SW480 (cell line): ENCODE data around the gene DBET.
"Not testable (repeated sequence)": the region's sequence is repeated elsewhere in the genome, so short reads cannot be mapped to it uniquely, and the experiment has no call there.

Source experiments
- DNase-seq: peaks from one replicate; pipeline ENCODE4 v3.0.0-alpha.2; 2016; ENCODE audit warnings: low spot score

The DBET gene

DNA sequence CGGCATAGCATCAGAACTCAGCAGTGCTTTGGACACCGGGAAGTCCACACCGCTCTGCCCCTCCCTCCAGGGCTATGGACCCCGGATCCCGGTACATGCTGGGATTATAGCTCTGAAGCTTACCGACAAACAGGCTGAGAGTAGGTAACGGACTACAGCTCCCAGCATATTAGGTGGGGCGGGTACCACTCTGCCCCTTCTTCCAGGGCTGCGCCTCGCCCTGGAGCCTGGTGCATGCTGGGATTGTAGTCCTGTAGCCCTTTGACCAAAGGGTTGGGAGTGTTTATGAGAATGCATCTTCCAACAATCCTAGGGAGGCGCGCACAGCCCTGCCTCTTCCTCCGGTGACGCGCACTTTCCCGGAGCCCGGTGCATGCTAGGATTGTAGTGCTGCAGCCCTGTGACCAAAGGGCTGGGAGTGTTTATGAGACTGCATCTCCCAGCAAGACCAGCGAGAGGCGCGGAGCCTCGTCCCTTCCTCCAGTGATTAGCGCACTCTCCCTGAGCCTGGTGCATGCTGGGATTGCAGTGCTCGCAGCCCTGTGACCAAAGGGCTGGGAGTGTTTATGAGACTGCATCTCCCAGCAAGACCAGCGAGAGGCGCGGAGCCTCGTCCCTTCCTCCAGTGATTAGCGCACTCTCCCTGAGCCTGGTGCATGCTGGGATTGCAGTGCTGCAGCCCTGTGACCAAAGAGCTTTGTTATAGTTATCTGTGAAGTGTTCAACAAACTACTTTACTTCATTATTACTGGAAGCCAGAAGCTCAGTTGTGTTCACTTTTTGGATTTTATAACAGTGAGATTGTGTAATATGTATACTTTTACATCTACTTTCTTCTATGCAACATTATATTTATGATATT lies 14.7 kb upstream of the DBET start:
- not testable (repeated sequence) for DNase-seq

DNA sequence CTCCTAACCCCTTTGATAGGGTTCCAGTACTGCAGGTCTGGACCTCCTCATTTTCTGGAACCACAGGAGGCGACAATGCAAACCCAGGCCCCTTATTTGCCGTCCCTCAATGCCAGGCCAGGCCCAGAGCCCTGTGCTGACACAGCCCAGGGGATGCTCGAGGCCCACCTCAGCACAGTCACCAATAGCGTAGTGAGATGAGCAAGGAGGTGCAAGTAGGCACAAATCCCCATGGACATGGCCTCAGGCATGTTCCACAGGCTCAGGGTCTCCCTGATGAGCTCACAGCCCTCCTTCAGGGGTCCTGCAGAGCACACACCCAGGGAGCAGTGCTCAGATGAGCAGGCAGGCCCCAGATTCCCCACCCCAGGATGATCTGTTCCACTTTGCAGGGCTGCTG lies 5.3 kb upstream of the DBET start:
- DNase-seq = not testable (repeated sequence)

DNA sequence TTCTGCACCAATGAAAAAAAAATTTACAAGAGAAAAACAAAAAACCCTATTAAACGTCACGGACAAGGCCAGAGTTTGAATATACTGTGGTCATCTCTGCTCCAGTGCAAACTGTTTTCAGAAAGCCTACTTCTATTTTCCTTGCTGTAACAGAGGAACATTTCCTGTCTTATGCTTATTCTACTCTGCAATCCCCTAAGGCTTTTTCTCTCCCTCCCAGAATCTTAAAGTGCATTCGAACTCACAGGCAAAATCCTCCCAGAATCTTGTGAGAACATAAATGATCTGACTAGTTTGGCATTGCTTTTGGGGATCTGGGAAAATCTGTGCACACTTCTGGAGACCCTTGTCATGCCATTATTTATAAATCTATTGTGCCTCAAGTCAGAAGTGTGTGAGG lies 503 bp downstream of the DBET start:
- DNase-seq = not testable (repeated sequence)

DNA sequence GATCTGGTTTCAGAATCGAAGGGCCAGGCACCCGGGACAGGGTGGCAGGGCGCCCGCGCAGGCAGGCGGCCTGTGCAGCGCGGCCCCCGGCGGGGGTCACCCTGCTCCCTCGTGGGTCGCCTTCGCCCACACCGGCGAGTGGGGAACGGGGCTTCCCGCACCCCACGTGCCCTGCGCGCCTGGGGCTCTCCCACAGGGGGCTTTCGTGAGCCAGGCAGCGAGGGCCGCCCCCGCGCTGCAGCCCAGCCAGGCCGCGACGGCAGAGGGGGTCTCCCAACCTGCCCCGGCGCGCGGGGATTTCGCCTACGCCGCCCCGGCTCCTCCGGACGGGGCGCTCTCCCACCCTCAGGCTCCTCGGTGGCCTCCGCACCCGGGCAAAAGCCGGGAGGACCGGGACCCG lies 4.0 kb downstream of the DBET start:
- not testable (repeated sequence) for DNase-seq

DNA sequence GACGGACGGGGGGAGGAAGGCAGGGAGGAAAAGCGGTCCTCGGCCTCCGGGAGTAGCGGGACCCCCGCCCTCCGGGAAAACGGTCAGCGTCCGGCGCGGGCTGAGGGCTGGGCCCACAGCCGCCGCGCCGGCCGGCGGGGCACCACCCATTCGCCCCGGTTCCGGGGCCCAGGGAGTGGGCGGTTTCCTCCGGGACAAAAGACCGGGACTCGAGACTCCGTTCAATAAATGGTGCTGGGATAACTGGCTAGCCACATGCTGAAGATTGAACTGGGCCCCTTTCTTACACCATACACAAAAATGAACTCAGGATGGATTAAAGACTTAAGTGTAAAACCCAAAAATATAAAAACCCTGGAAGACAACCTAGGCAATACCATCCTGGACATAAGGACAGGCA lies 28.8 kb downstream of the DBET start:
- not testable (repeated sequence) for DNase-seq

DNA sequence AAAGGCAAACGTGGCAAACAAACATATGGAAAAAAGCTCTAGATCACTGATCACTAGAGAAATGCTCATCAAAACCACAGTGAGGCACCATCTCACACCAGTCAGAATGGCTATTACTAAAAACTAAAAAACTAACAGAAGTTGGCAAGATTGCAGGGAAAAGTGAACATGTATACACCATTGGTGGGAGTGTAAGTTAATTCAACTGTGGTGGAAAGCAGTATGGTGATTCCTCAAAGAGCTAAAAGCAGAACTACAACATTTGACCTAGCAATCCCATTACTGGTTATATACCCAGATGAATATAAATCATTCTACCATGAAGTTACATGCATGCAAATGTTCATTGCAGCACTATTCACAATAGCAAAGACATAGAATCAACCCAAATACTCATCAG lies 29.7 kb downstream of the DBET start:
- DNase-seq = not testable (repeated sequence)

DNA sequence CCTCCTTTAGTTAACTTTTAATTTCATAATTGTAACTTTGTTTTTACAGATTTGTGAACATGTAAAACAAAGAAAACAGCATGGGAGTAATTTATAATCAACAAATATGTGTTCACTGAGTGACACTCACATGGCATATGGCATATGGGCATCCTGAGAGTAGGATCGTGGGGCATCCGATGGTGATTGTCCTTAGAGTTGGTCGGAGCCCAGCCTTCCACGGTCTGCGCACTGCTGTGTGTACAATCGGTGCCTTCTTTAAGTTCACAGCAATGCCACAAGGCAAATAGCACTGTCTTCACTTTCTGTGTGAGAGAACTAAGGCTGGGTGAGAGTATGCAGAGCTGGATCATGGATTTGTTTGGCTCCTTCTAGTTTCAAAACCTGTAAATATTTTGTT lies 31.0 kb downstream of the DBET start:
- not testable (repeated sequence) for DNase-seq

DNA sequence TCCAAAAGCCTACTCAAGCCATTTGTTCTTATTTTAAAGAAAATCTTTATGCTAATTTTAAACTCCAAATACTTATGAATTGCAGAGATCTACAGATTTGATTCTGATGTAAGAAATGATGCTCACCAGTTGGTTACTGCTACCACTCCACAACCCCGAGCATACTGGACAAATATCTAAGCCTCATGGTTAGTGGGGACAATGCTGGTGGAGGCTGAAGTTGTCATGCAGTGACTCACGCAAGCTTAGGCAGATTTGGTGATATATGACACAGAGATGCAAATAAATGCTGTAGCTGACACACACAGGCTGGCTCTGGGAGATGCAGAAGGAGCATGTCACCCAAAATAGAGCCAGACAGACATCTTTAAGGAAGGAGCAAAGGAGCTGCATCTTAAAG lies 35.3 kb downstream of the DBET start:
- not testable (repeated sequence) for DNase-seq

DNA sequence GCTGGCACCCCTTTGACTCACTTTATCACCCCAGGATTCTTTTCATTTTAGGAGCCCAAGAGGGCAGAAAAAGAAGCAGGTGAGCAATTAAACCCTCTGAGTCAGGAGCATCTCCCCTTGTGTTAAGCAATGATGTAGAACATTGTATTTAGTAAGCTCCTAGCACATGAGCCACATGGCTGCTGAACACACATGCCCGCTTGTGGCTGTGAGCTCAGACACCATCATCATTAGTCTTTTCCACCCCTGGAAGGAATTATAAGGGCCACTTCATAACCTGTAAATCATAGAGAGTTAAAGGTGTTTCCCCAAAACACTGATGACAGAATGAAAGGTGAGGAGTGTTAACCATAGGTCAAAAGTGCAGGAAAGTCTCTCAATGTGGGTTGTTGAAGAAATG lies 37.2 kb downstream of the DBET start:
- DNase-seq = not testable (repeated sequence)

DNA sequence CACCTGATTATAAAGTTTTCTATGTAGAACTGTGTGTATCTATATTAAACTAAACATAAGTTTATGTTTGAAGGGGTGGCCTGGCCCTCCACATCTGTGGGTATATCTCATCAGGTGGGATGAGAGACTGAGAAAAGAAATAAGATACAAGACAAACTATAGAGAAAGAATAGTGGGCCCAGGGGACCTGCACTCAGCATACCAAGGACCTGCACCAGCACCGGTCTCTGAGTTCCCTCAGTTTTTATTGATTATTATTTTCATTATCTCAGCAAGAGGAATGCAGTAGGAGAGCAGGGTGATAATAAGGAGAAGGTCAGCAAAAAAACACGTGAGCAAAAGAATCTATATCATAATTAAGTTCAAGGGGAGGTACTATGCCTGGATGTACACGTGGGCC lies 41.9 kb downstream of the DBET start:
- DNase-seq = not testable (repeated sequence)

DNA sequence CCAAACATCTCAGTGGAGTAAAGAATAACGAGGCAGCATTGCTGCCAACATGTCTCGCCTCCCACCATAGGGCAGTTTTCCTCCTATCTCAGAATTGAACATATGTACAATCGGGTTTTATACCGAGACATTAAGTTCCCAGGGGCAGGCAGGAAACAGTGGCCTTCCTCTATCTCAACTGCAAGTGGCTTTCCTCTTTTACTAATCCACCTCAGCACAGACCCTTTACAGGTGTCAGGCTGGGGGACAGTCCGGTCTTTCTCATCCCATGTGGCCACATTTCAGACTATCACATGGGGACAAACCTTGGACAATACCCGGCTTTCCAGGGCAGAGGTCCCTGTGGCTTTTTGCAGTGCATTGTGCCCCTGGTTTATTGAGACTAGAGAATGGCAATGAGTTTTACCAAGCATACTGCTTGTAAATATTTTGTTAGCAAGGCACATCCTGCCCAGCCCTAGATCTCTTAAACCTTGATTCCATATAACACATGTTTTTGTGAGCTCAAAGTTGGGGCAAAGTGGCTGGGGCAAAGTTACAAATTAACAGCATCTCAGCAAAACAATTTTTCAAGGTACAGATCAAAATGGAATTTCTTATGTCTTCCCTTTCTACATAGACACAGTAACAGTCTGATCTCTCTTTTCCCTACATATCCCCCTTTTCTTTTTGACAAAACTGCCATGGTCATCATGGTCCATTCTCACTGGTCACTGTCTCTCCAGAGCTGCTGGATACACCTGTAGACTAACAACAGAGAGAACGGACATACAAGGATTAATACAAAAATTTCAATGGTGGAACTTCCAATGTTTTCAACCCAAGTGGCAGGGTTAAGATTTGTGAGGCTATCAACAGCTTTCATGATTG lies 42.5 kb downstream of the DBET start:
- DNase-seq = peak; percentile 13

DNA sequence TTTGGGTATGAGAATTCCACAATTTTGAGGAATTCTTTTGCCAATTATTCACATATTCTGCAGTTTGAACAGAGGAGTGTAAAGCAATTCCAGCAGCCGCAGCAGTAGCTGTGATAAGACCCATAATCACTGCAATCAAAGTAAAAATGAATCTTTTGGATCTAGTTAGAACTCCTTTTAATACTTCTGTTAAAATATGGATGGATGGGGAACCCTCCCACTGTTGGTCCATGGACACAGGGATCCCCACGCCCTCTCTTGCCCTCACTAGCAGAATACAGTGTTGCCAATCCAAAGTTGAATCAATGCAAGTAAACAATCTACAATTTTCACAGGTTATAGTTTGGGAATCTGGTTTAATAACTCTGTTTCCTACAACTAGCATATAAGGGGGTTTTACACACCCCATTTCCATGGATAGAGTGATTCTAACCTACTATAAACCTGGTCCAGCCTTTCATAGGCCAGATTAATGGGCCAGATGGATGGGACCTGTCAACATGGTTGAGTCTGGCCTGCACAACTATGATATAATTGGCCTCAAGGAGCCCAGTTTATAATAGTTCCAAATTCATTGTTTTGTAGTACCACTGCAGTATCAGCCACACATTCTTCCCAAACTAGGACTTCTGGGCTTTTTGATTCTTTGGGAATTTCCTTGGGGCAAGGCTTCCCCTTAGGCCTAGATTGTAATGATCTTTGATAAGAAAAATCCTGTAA lies 43.6 kb downstream of the DBET start:
- DNase-seq = peak; percentile 5

DNA sequence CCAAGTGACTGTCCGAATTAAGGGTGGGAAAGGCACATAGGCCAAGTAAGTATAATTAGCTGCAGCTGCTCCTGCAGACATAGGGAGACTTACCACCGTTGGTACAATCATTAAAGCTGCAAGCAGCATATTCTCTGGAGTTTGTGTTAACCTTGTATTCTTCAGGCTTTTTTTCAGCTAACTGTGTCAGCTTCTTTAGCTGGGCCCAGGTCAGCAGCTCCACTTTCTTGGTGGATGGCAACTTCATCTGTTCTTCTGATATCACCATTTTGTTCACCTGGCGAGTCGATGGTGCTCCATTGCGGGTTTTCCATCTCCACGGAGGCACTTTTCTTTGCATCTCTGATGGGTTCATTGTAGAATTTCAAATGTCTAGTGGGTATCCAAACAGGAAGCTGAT lies 44.5 kb downstream of the DBET start:
- peak; percentile 6 for DNase-seq

DNA sequence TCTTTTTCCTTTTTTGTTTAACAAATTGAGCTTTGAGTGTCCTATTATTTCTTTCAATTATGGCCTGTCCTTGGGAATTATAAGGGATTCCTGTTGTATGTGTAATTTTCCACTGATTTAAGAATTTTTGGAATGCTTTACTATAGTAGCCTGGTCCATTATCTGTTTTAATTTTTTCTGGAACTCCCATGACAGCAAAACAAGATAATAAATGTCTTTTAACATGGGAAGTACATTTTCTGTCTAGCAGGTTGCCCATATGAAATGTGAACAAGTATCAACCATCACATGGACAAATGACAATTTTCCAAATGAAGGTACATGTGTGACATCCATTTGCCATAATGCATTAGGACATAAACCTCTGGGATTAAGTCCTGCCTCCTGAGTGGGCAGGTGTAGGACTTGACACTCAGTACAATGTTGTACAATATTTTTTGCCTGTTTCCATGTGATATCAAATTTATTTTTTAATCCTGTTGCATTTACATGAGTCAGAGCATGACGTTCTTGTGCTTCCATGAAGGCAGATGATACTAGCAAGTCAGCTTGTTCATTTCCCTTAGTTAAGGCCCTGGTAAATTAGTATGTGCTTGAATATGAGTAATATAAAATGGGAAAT lies 45.2 kb downstream of the DBET start:
- DNase-seq = peak; percentile 9

DNA sequence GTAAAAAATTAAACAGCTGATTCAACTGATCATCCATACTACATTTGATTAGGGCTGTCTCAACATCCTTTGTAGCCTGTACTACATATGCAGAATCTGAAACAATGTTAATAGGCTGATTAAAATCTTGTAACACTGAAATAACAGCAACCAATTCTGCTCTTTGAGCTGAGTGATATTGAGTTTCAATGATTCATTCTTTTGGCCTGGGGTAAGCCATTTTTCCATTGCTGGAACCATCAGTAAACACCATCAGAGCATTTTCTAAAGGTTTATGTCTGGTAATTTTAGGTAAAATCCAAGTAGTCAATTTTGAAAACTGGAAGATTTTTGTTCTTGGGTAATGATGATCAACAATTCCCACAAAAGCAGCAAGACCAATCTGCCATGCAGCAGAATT lies 45.7 kb downstream of the DBET start:
- peak; percentile 0 for DNase-seq

DNA sequence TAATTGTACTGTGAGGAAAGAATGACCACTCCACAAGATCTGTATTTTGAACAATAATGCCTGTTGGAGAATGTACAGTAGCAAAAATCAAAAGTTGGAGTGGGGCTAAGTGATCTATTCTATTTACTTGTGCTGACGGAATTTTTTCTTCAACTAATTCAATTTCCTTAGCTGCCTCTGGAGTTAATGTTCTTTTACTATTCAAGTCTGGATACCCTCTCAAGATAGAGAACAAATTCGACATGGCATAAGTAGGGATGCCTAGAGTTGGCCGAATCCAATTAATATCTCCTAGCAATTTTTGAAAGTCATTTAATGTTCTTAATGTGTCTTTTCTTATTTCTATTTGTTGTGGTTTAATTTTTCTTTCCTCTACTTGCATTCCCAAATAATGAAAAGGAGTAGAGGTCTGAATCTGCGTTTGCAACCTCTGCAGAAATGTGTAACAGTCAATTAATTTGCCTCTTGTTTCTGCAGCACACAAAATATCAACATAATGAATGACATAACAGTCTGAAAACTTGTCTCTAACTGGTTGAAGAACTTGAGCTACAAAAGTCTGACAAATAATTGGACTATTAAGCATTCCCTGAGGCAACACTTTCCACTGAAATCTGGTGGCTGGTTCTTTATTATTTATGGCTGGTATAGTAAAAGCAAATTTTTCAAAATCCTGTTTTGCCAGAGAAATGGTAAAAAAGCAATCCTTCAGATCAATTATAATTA lies 46.4 kb downstream of the DBET start:
- peak; percentile 1 for DNase-seq

DNA sequence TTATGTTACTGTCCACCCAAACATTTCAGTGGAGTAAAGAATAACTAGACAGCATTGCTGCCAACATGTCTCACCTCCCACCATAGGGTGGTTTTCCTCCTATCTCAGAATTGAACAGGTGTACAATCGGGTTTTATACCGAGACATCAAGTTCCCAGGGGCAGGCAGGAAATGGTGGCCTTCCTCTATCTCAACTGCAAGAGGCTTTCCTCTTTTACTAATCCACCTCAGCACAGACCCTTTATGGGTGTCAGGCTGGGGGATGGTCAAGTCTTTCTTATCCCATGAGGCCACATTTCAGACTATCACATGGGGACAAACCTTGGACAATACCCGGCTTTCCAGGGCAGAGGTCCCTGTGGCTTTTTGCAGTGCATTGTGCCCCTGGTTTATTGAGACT lies 48.6 kb downstream of the DBET start:
- DNase-seq = not testable (repeated sequence)

DNA sequence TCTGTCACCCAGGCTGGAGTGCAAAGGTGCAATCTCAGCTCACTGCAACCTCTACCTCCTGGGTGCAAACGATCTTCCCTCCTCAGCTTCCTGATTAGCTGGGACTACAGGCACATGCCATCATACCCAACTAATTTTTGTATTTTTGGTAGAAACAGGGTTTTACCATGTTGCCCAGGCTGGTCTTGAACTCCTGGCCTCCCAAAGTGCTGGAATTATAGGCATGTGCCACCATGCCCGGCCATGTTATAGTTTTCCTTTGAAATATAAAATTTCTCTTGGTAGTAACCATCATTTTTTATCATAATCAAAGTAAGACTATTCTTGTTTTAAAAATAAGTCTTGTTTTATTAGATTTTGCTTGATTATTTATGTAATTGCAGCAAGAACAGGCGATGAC lies 50.7 kb downstream of the DBET start:
- not testable (repeated sequence) for DNase-seq
